MCF 10A (cell line): ENCODE data around the gene PTPRN2. TPM values are rescaled to one million over a fixed set of nuclear protein-coding genes. Genes with fewer than 3 reads are reported as not detected.
"Not testable (repeated sequence)": the region's sequence is repeated elsewhere in the genome, so short reads cannot be mapped to it uniquely, and the experiment has no call there.

ENCODE experiments used
- BruUV-seq: library from RNA; stranded (reverse); fragments of 400-500 nt; replicated peaks from 2 replicates; lab custom pipeline; 2021; lab: Mats Ljungman, UMichigan
- CTCF ChIA-PET: fragments of 300-600 bp; sonication (Branson Sonifier 250); formaldehyde crosslinking; extraction: SDS; loops from one replicate; lab custom pipeline; 2021; ENCODE audit warnings: antibody characterized with exemption, inconsistent platforms; lab: Yijun Ruan, JAX
- POLR2A ChIA-PET: fragments of 300-600, 350-650 bp; sonication (Branson Sonifier 250); formaldehyde crosslinking; extraction: SDS; loops from one replicate; lab custom pipeline; 2020; ENCODE audit warnings: antibody characterized with exemption, inconsistent platforms; lab: Yijun Ruan, JAX
- DNase-seq: peaks from one replicate; pipeline ENCODE4 v3.0.0-alpha.2; 2018; ENCODE audit not compliant: unreplicated experiment
- H3K27ac Mint-ChIP-seq: one replicate; pipeline ENCODE4 v1.8.0; 2022; ENCODE audit warnings: mild to moderate bottlenecking, low read depth, mixed read lengths; ENCODE audit not compliant: unreplicated experiment
- H3K27me3 Mint-ChIP-seq: one replicate; pipeline ENCODE4 v1.8.0; 2022; ENCODE audit warnings: mixed read lengths; ENCODE audit not compliant: insufficient read depth, unreplicated experiment
- H3K36me3 Mint-ChIP-seq: one replicate; pipeline ENCODE4 v1.8.0; 2022; ENCODE audit warnings: mild to moderate bottlenecking, moderate library complexity, mixed read lengths; ENCODE audit not compliant: insufficient read depth, unreplicated experiment
- H3K4me1 Mint-ChIP-seq: one replicate; pipeline ENCODE4 v1.8.0; 2022; ENCODE audit warnings: mixed read lengths; ENCODE audit not compliant: insufficient read depth, unreplicated experiment
- H3K4me3 Mint-ChIP-seq: one replicate; pipeline ENCODE4 v1.8.0; 2022; ENCODE audit warnings: mild to moderate bottlenecking, moderate library complexity, mixed read lengths; ENCODE audit not compliant: unreplicated experiment
- H3K9me3 Mint-ChIP-seq: one replicate; pipeline ENCODE4 v1.8.0; 2022; ENCODE audit warnings: mixed read lengths; ENCODE audit not compliant: unreplicated experiment
- CTCF ChIP-seq: fragments of 200-600 bp; IDR thresholded peaks from one replicate; pipeline ENCODE4 v1.8.0; 2022; ENCODE audit warnings: antibody characterized with exemption, mild to moderate bottlenecking; ENCODE audit not compliant: unreplicated experiment
- intact Hi-C: fragments of 100-400 bp; cut with micrococcal nuclease; formaldehyde crosslinking; loops from 2 replicates; pipeline ENCODE4 v1.14.1; 2022
- total RNA-seq: library from RNA; stranded (reverse); gene quantifications from 2 replicates; pipeline ENCODE4 v1.2.3, GENCODE V29; 2022

PTPRN2 gene
- total RNA-seq, 1 experiment from 2014 or later: 4.5 TPM

GRCh38 chr7:158345731-158346130 is 241.9 kb downstream of the PTPRN2 start:
- Mint-ChIP-seq H3K4me1 (no peaks in the 10 kb centered on the region), H3K27ac (no peak overlapping the region), H3K27me3 (no peaks in the 10 kb centered on the region), H3K36me3 (no peaks in the 10 kb centered on the region), H3K9me3 (peaks cover 19% of the 10 kb centered on the region), H3K4me3 (no peak overlapping the region)
- no peak for DNase-seq
- POLR2A ChIA-PET: no interaction called here
- CTCF ChIA-PET: interaction anchor here (0.6 to 2.8 kb wide), 2 partner anchors 9 to 308 kb away, joined by 3 to 18 read pairs; no protein-coding TSS in a partner anchor
- no peak for TF ChIP-seq CTCF
- BruUV-seq: no TSS peak
- intact Hi-C loops: no loop called here

- POLR2A ChIA-PET: no interaction called here
- no TSS peak for BruUV-seq
- no peaks in the 10 kb centered on the region for H3K36me3 Mint-ChIP-seq
- TF ChIP-seq CTCF: no peak
- H3K4me3 Mint-ChIP-seq: no peak overlapping the region
- intact Hi-C loops: no loop called here
- H3K27ac Mint-ChIP-seq: no peak overlapping the region
- H3K4me1 Mint-ChIP-seq: no peaks in the 10 kb centered on the region
- CTCF ChIA-PET: interaction anchor here (0.6 to 2.8 kb wide), 4 partner anchors 10 to 307 kb away, joined by 3 to 18 read pairs (median 3); no protein-coding TSS in a partner anchor
- H3K9me3 Mint-ChIP-seq: peaks cover 24% of the 10 kb centered on the region
- DNase-seq: no peak
- no peaks in the 10 kb centered on the region for H3K27me3 Mint-ChIP-seq
These were observed 242.8 kb downstream of the PTPRN2 start for GRCh38 chr7:158344706-158345300.

- no TSS peak for BruUV-seq
- no peak for DNase-seq
- Mint-ChIP-seq H3K4me3 (no peak overlapping the region), H3K27ac (no peak overlapping the region), H3K4me1 (no peaks in the 10 kb centered on the region), H3K27me3 (no peaks in the 10 kb centered on the region), H3K36me3 (no peaks in the 10 kb centered on the region), H3K9me3 (peaks cover 24% of the 10 kb centered on the region)
- ChIA-PET POLR2A (no interaction called here), CTCF (interaction anchor here (0.6 to 2.8 kb wide), 3 partner anchors 11 to 66 kb away, joined by 3 to 18 read pairs (median 3); no protein-coding TSS in a partner anchor)
- TF ChIP-seq CTCF: no peak
- intact Hi-C loops: no loop called here
These were observed 243.6 kb downstream of the PTPRN2 start for GRCh38 chr7:158343936-158344455.

GRCh38 chr7:158343526-158343925 is 244.1 kb downstream of the PTPRN2 start:
- Mint-ChIP-seq H3K4me3 (no peak overlapping the region), H3K36me3 (no peaks in the 10 kb centered on the region), H3K27ac (no peak overlapping the region), H3K9me3 (peaks cover 24% of the 10 kb centered on the region), H3K4me1 (no peaks in the 10 kb centered on the region), H3K27me3 (no peaks in the 10 kb centered on the region)
- no peak for DNase-seq
- intact Hi-C loops: no loop called here
- TF ChIP-seq CTCF: no peak
- no TSS peak for BruUV-seq
- ChIA-PET CTCF (interaction anchor here (1.7 to 2.8 kb wide), 2 partner anchors 11 to 66 kb away, joined by 3 to 18 read pairs; no protein-coding TSS in a partner anchor), POLR2A (no interaction called here)

GRCh38 chr7:158341097-158341496 is 246.5 kb downstream of the PTPRN2 start:
- CTCF ChIA-PET: interaction anchor here (0.6 to 0.7 kb wide), 3 partner anchors 12 to 954 kb away, joined by 3 read pairs; no protein-coding TSS in a partner anchor
- POLR2A ChIA-PET, H3K27ac Mint-ChIP-seq, BruUV-seq, DNase-seq, H3K27me3 Mint-ChIP-seq, intact Hi-C loops, H3K36me3 Mint-ChIP-seq, H3K4me1 Mint-ChIP-seq, H3K4me3 Mint-ChIP-seq: not testable (repeated sequence)
- peaks cover 29% of the 10 kb centered on the region for H3K9me3 Mint-ChIP-seq

GRCh38 chr7:158336952-158337351 is 250.7 kb downstream of the PTPRN2 start:
- intact Hi-C loops, H3K36me3 Mint-ChIP-seq, DNase-seq, H3K27me3 Mint-ChIP-seq, H3K27ac Mint-ChIP-seq, BruUV-seq, H3K4me3 Mint-ChIP-seq, H3K4me1 Mint-ChIP-seq: not testable (repeated sequence)
- POLR2A ChIA-PET: interaction anchor here (0.6 kb wide), 1 partner anchor 59 kb away, joined by 3 read pairs; no protein-coding TSS in a partner anchor
- H3K9me3 Mint-ChIP-seq: peaks cover 47% of the 10 kb centered on the region
- CTCF ChIA-PET: interaction anchor here (0.6 to 0.7 kb wide), 2 partner anchors 22 to 281 kb away, joined by 3 read pairs; no protein-coding TSS in a partner anchor
